Activated naive CD4-positive, alpha-beta T cell treated with anti-CD3 and anti-CD28 coated beads, Interleukin-2, amount 50 U/mL, for 24 hours (primary cell): ENCODE measurements around the gene CZIB.

Experiments used
- H3K27ac Mint-ChIP-seq: one replicate; pipeline ENCODE4 v1.8.0; 2021; ENCODE audit warnings: mild to moderate bottlenecking, mixed read lengths
- H3K27me3 Mint-ChIP-seq: one replicate; pipeline ENCODE4 v1.8.0; 2021; ENCODE audit warnings: mixed read lengths
- H3K36me3 Mint-ChIP-seq: one replicate; pipeline ENCODE4 v1.8.0; 2021; ENCODE audit warnings: mixed read lengths
- H3K4me1 Mint-ChIP-seq: one replicate; pipeline ENCODE4 v1.8.0; 2021; ENCODE audit warnings: mixed read lengths
- H3K4me3 Mint-ChIP-seq: one replicate; pipeline ENCODE4 v1.8.0; 2021; ENCODE audit warnings: mild to moderate bottlenecking, mixed read lengths
- H3K9me3 Mint-ChIP-seq: one replicate; pipeline ENCODE4 v1.8.0; 2021; ENCODE audit warnings: mixed read lengths

The CZIB gene

DNA sequence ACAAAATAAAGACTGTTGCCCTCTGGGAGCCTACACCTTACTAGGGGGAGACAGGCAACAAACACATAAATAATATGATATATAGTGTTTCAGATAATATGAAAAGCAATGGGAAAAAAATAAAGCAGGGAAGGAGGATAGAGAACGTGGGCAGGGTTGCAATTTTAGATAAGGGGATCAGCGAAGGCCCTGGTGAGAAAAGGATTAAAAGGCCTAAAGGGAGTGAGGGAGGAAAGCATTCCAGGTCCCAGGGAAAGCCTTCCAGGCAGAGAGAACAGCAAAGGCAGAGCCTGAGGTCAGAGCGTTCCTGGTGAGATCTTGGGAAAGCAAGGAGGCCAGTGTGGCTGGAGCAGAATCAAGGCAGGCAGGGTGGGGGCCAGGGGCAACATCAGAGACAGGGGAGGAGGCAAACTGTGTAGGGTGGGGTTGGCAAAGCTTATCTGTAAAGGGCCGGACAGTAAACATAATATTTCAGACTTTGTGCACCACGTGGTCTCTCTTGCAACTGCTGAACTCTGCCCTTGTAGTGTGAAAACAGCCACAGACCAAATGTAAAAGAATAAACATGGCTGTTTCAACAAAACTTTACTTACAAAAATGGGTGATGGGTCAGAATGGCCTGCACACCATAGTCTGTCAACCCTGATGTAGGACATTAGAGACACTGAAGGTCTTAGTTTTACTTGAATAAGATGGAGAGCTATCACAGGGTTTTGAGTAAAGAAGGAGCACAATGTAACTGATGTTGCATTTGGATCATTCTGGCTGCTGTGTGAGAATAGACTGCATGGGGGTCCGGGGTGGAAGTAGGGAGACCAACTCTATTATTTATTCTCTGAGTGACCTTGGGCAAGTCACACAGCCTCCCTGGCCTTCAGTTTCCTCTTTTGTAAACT, 37.1 kb downstream of the CZIB start:
- H3K4me3 Mint-ChIP-seq: no peak overlapping the region
- H3K27me3 Mint-ChIP-seq: peaks cover 3% of the 10 kb centered on the region
- H3K9me3 Mint-ChIP-seq: no peaks in the 10 kb centered on the region
- no peak overlapping the region for H3K27ac Mint-ChIP-seq
- no peaks in the 10 kb centered on the region for H3K4me1 Mint-ChIP-seq
- H3K36me3 Mint-ChIP-seq: no peaks in the 10 kb centered on the region

DNA sequence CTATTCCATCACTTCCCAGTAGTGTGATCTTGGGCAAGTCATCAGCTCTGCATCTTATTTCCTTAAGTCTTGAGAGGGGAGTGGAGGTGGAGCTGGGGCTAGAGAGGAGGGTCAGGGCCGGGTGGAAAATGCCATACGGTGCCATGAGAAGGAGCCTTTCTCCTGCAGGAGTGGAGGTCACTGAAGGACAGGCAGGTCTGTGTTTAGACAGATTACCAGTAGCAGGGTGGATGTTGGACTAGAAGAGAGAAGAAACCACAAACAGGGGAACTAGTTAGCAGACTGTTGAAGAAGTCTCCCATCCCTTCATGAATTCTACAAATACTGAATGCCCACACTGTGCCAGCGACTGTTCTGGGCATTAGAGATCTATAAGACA, 37.7 kb downstream of the CZIB start:
- H3K4me3 Mint-ChIP-seq: no peak overlapping the region
- no peak overlapping the region for H3K27ac Mint-ChIP-seq
- peaks cover 3% of the 10 kb centered on the region for H3K27me3 Mint-ChIP-seq
- H3K9me3 Mint-ChIP-seq: no peaks in the 10 kb centered on the region
- H3K36me3 Mint-ChIP-seq: no peaks in the 10 kb centered on the region
- no peaks in the 10 kb centered on the region for H3K4me1 Mint-ChIP-seq

DNA sequence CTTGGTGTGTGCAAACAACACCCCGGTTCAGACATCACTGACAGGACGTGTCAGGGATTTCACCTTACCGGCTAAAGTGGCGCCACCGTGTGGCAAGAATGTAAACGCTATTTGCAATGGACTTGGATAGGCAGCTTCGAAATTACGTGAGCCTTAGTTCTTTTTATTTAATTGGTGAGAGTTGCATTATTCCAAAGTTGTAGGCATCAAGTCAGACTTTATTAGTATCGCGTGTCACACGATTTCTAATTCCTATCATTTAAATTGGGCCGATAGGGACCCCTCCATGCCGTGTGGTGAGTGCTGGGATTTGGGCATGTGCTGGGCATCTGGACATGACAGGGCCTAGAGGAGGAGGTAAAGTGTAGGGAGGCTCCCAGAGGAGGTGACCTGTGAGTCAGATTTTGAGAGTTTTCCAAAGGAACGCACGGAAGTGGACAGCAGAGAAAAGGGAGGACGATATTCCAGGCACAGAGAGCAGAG, 38.3 kb downstream of the CZIB start:
- Mint-ChIP-seq H3K4me1 (no peaks in the 10 kb centered on the region), H3K27me3 (peaks cover 3% of the 10 kb centered on the region), H3K36me3 (no peaks in the 10 kb centered on the region)

DNA sequence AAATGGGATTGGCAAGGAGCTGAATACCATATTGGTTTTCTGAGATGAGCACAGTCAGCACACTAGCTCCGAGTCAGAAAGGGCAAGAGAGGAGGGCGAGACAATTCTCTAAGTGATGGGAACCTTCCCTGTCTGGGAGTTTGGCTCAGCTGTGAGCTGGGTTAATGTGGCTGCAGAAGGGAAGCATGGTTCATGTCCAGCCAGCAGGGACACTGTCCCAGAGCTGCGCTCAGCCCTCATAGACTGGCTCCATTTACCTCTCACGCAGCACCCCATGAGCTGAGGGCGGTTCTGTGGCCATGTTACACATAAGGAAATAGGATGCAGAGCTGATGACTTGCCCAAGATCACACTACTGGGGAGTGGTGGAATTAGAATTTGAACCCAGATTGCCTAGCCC, 39.5 kb downstream of the CZIB start:
- Mint-ChIP-seq H3K36me3 (no peaks in the 10 kb centered on the region), H3K4me3 (no peak overlapping the region), H3K27me3 (peaks cover 4% of the 10 kb centered on the region)

More for the DNA sequence above, 38.3 kb downstream of the CZIB start:
- H3K4me3 Mint-ChIP-seq: no peak overlapping the region
- H3K9me3 Mint-ChIP-seq: no peaks in the 10 kb centered on the region
- H3K27ac Mint-ChIP-seq: no peak overlapping the region

DNA sequence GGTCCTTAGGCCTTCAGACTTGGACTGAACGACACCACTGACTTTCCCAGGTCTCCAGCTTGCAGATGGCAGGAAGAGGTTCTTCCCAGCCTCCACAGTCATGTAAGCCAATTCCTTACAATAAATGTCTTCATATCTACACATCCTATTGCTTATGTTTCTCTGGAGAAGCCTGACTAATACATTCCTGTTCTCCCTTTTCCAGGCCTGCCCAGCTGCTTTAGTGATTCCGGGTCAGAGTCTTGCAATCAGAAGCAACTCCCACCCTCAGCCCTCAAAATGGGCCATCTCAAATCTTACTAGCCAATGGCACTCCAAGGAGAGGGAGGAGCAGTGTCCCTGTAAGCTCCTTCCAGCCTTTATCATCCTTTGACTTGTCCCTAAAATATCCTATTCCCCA, 40.2 kb downstream of the CZIB start:
- H3K36me3 Mint-ChIP-seq: no peaks in the 10 kb centered on the region

More for the DNA sequence above, 39.5 kb downstream of the CZIB start:
- H3K4me1 Mint-ChIP-seq: no peaks in the 10 kb centered on the region
- no peak overlapping the region for H3K27ac Mint-ChIP-seq
- no peaks in the 10 kb centered on the region for H3K9me3 Mint-ChIP-seq

DNA sequence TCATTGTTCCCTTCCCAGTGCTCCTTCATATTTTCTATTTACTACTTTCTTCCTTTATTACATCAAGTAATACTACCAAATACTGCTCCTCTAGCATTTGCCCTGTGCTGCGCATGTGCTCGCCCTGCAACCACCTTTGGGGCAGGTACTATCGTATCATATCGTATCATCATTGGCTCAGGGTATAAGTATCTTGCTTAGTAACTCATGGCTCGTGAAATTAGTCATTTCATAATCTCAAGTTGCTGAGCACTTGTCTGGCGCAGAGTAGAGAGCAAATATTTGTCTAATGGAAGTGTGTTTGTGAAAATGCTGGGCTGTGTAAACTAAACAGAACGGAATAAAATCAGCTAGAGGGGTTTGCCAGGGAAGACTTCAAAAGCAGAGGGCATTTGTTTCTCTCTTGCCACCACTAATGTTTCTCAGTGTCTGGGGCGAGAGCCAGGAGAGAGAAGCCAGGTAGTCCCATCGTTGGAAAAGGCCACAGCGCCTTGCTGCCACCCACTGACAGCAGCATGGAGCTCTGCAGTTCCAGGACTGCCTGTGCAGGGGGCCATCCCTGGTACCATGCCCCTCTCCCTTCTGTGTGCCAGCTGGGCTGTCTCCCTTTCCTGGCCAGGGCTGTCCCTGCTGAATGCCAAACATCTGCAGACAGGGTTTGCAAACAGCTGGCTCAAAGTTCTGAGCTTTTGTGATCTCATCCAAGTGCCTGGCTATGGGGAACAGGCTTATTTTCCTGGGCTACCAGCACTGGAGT, 43.8 kb downstream of the CZIB start:
- H3K27me3 Mint-ChIP-seq: peaks cover 8% of the 10 kb centered on the region
- H3K27ac Mint-ChIP-seq: no peak overlapping the region
- peaks cover 10% of the 10 kb centered on the region for H3K4me1 Mint-ChIP-seq
- no peaks in the 10 kb centered on the region for H3K9me3 Mint-ChIP-seq
- no peak overlapping the region for H3K4me3 Mint-ChIP-seq
- H3K36me3 Mint-ChIP-seq: no peaks in the 10 kb centered on the region

More for the DNA sequence above, 40.2 kb downstream of the CZIB start:
- Mint-ChIP-seq H3K9me3 (no peaks in the 10 kb centered on the region), H3K27ac (no peak overlapping the region), H3K4me1 (no peaks in the 10 kb centered on the region), H3K4me3 (no peak overlapping the region), H3K27me3 (peaks cover 4% of the 10 kb centered on the region)

DNA sequence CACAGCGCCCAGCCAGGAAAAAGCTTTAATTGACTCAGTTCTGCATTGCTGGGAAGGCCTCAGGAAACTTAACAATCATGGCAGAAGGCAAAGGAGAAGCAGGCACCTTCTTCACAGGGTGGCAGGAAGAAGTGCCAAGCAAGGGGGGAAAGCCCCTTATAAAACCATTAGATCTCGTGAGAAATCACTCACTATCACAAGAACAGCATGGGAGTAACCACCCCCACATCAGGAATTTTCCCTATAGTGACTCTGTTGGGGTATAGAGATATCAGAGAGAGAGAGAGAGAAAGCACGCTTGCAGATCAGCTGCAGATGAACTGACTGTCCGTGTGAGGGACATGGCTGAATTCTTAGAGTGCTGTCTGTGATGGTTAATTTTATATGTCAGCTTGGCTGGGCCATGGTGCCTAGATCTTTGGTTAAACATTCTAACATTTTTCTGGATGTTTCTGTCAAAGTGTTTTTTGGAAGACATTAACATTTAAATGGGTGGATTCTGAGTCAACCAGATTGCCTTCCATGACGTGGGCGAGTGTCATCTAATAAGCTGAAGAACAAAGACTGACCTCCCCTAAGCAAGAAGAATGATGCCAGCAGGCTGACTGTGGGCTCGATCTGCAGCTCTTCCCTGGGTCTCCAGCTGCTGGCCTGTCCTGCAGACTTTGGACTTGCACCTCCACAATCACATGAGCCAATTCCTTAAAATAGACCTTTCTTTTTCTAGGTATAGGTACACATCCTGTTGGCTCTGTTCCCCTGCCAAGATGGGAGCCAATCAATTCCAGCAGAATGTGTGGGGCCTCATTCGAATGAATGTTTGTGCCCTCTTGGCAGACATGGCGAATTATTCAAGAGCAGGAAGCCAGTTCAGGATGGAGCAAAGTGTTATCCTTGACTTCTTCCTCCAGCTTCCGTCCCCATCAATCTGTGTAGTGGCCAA, 45.2 kb downstream of the CZIB start:
- H3K27ac Mint-ChIP-seq: no peak overlapping the region
- peaks cover 6% of the 10 kb centered on the region for H3K27me3 Mint-ChIP-seq
- no peaks in the 10 kb centered on the region for H3K36me3 Mint-ChIP-seq
- H3K9me3 Mint-ChIP-seq: no peaks in the 10 kb centered on the region
- peaks cover 10% of the 10 kb centered on the region for H3K4me1 Mint-ChIP-seq
- H3K4me3 Mint-ChIP-seq: no peak overlapping the region

DNA sequence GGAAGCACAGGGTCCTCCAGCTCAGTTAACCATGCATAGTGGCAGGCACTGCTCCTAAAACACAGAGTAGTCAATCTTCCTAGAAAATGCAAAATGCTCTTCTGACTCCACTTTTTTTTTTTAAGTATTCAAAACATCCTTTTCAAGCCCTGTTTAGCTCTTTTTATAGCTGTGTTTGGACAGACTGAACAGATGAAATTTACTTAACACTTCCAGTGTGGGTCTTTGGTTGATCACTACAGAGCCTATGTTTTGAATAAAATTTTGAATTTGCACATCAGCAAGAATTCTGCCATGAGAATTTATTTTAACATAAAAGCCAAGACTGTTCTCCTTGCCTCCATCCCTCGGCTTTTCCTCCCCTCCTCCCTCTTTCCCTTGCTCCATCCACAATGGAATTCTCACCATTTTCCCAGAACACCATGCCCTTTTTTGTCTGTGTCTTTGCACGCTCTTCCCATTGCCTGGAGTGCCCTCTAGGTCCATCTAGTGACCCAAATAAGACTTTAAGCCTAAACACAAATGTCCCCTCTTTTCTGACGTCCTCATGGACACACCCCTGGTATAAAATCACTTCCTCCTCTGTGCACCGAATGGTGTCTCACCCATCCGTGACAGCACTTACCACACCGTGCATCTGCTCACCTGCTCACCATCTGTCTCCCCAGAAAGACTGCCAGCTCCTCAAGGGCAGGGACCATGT, 47.9 kb downstream of the CZIB start:
- Mint-ChIP-seq H3K27me3 (peaks cover 6% of the 10 kb centered on the region), H3K4me3 (no peak overlapping the region), H3K36me3 (no peaks in the 10 kb centered on the region), H3K27ac (no peak overlapping the region), H3K4me1 (peaks cover 10% of the 10 kb centered on the region), H3K9me3 (no peaks in the 10 kb centered on the region)

DNA sequence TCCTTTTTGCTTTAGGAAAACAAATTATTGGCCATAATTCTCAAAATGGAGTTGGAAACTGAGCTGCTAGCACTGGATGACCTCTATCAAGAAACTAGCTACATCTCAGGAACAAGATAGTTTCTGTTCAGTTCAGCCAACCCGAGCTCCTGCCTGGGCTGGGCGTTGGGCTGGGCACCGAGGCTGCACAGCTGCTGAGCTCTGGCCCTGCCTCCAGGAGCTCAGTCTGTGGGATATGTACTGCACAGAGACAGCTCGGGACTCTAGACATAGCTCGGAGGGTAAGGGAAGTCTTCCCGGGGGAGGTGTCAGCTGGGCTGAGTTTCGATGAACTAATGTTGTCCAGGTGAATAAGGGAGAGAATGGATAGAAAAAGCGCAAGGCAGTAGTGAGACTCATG, 53.5 kb downstream of the CZIB start:
- Mint-ChIP-seq H3K36me3 (no peaks in the 10 kb centered on the region), H3K4me3 (no peak overlapping the region), H3K4me1 (no peaks in the 10 kb centered on the region), H3K27me3 (peaks cover 4% of the 10 kb centered on the region), H3K9me3 (no peaks in the 10 kb centered on the region), H3K27ac (no peak overlapping the region)

DNA sequence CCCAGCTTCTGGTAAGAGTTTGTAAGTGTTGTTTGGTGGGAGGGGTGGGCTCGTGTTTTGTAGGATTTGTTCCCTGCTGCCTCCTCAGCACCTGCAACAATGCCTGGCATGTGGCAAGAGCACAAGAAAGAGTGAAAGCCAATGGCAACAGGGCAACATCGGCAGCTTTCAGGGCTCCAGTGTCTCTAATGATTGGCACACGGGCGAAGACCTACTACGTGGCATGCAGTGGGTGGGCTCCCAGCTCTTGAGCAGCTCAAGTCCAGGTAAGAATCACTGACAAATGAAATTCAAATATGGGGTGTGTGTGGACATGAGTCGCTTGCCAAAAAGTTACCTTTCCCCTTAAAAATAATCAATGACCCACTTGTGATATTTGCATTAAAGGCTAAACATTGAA, 54.1 kb downstream of the CZIB start:
- H3K36me3 Mint-ChIP-seq: no peaks in the 10 kb centered on the region
- peaks cover 4% of the 10 kb centered on the region for H3K27me3 Mint-ChIP-seq
- H3K9me3 Mint-ChIP-seq: no peaks in the 10 kb centered on the region
- no peaks in the 10 kb centered on the region for H3K4me1 Mint-ChIP-seq
- H3K4me3 Mint-ChIP-seq: no peak overlapping the region
- H3K27ac Mint-ChIP-seq: no peak overlapping the region

DNA sequence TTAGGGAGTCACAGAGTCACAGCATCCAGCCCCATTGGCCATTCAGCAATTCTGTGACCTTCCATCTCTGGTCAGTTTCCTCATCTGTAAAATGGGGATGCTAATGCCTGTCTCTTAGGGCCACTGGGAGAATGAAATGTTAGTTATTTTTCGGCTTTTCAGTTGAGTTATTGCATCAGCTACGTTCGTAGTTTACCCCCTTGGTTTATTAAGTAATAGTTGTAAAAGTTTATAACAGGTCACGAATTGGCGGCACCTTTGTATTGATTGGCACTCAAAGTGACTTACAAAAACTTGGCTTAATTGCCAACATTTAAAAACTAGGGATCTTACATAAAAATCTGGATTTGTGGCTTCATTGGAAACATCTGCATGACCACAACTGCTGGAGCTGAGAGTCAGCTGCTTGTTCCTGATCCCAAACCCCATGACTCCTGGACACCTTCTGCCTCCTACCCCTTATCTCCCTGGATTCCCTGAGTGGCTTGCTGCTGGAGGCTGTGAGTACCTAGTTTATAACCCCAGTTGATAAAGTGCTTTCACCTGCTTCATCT, 54.9 kb downstream of the CZIB start:
- no peak overlapping the region for H3K27ac Mint-ChIP-seq
- H3K4me1 Mint-ChIP-seq: no peaks in the 10 kb centered on the region
- H3K27me3 Mint-ChIP-seq: peaks cover 4% of the 10 kb centered on the region
- no peaks in the 10 kb centered on the region for H3K9me3 Mint-ChIP-seq
- H3K4me3 Mint-ChIP-seq: no peak overlapping the region
- no peaks in the 10 kb centered on the region for H3K36me3 Mint-ChIP-seq
